HG03571 (cell line): ENCODE measurements around the gene ZNF749.
A peak's percentile ranks its signal among the peaks of the same experiment; 100 is the strongest.
"Not testable (repeated sequence)": the region's sequence is repeated elsewhere in the genome, so short reads cannot be mapped to it uniquely, and the experiment has no call there.

Experiments
- ATAC-seq: cut with Tn5 transposase; IDR thresholded peaks from one replicate; pipeline ENCODE4 v1.9.1; 2021; ENCODE audit not compliant: unreplicated experiment

The ZNF749 gene

DNA sequence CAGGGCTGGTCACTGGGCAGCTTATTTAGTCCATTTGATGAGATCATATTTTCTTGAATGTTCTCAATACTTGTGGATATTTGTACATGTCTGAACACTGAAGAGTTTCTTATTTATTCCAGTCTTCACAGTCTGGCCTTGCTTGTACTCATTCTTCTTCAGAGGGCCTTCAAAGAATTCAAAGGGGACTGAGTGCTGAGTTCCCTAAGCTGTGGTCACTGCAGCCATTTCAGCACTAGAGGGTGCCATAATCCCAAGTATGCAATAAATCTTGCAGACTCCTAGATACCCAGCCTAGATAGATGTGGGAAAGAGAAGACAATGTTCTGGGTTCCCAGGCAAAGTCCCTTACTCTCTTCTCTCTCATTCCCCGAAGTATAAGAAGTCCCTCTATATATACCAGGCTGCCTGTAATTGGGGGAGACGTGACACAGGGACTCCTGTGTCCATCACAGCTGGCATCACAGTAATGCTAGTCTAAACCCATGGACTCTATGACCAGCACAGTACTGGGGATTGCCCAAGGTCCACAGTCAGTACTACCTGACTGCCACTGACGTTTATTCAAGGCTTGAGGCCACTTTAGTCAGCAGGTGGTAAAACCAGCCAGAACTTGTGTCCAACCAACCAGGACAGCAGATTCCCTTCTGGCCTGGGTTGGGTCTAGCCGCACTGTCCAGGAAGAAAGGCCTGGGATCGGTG lies 30.7 kb downstream of the ZNF749 start:
- ATAC-seq = no peak

DNA sequence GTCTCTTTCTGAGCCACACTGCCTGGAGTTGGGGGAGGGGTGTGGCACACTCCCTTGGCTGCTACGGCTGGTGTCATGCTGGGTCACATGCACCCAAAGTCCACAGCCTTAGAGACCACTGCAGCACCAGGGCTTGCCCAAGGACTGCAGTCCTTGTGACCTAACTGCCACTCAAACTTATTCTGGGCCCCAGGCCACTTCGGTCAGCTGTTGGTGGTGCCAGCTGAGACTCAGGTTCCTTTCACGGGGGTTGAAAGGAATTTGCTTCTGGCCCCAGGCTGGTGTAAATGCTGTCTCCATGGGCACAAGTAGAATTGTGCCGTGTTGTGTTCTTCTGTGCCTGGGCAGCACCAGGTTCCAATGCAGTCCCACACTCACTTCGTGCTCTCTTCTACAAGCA lies 31.4 kb downstream of the ZNF749 start:
- ATAC-seq = no peak

DNA sequence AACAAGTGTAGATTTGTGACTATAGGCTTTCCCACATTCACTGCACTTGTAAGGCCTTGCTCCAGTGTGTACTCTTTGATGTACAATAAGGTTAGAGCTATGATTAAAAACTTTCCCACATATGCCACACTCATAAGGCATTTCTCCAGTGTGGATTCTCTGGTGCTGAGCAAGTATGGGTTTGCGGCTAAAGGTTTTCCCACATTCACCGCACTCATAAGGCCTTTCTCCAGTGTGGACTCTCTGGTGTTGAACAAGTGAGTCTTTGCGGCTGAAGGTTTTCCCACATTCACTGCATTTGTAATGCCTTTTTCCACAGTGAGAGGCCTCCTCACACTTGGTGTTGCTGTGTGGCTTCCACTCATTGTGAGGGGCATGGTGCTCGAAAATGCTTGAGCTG lies 38.5 kb downstream of the ZNF749 start:
- no peak for ATAC-seq

DNA sequence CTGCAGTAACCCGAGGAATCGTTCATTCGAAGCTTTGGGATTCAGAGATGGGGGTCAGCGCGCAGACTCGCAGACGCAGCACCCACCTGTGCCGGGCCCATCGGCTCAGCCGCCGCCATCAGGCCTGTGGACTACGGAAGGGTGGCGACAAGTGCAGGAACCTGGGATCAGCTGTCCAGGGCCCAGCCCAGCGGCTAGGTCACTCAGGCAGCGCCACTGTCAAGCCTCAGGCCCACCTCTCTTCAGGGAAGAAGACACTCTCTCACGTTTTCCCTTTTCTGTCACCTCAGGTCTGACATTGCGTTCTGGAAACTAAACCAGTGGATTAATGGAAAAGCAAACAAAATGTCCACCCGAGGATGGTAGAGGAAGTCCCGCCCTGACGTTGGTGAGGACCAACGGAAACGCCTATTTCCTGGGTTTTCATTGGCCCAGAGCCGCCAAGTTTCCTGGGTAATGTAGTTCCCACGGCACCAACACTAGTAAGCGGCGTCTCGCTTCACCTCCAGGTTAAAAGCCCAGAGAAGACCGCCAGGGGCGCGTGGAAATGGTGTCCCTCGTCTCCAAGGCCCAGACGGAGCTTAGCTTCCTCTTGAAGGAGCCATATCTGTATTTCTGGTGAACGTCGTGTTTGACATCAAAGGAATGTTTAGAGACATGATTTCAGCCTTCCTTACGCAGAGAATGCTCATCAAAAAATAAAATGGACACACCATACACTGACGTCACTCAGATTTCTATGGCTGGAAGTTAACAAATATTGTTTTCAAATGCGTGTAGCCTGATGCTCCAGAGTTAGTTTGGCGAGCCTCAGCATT lies 42.3 kb downstream of the ZNF749 start, which contains the start of gene ZNF772:
TSS of gene ZNF772 (minus strand) at position 376 of the 818 bp plus-strand sequence. CDS start at position 119, 257 bp downstream.
- ATAC-seq = peak; percentile 94

DNA sequence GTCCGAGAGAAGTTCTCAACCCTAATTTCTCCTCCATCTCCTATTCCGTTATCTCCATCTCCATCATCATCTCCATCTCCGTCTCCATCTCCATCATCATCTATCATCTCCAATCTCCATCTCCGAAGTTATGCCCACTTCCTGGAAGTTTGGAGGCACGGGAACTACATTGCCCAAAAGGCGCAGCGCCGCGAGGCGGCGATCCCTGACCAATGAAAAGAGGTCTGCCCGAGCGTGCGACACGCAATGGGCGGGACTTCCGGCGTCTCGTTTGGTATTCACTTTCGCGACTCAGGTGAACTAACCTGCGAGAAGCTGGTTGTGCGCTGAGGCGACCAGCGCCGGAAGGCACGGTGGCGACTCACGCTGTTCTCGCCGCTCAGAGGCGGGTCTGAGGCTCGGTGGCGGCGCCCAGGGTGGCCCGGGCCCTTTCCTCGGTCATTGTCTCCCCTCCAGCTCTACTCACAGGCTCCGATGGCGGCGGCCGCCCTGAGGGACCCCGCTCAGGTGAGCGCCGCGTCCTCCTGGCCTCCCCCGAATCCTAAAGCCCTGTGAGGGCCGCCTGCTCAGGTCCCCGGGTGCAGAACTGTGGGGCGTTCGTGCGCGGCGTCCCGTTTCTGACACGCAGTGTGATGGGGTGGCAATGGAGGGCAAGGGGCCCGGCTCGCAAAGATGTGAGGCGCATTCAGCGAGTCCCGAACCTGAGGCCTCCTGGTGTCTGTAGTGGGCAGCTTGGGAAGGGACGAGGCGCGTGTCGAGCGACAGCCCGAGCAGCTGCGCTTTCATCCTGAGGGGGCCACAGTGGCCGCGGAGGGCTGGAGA lies 52.6 kb downstream of the ZNF749 start, which contains the start of gene ZNF419:
TSS of gene ZNF419 (plus strand) at position 274 of the 822 bp plus-strand sequence. CDS start at position 475, 201 bp downstream.
- ATAC-seq = peak; percentile 90

DNA sequence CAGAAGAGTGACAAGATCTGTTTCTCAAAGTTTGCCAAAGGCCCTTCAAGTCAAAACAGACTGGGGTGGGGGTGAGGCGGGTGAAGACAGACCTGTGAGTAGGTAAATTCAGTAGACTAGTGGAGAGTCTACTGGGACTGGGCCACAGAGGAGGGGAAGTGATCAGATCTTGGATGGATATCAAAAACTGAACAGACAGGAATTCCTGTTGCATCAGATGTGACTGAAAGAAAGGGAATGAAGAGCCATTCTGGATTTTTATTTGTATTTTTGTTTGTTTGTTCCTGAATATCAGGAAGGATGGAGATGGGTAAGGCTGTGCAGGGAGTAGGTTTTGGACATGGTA lies 53.1 kb downstream of the ZNF749 start:
- not testable (repeated sequence) for ATAC-seq
